Vagina (tissue), 2 donors: ENCODE measurements around the gene PUS10.

Source experiments
- CTCF ChIP-seq, 3 experiments: fragments of 450-650 bp in 2 of 3; fragments of 200-600 bp in 1 of 3; sonication (generic) in 1 of 3; IDR thresholded peaks; one replicate each; pipeline ENCODE4 v1.5.1; 2017 to 2019; ENCODE audit warnings: antibody characterized with exemption in 3 of 3, mild to moderate bottlenecking in 2 of 3, moderate library complexity in 2 of 3
- POLR2A ChIP-seq, 2 donors: fragments of 450-650 bp; IDR thresholded peaks; one replicate each; pipeline ENCODE4 v1.6.1; 2017; ENCODE audit warnings: antibody characterized with exemption in 2 of 2, mild to moderate bottlenecking in 2 of 2, moderate library complexity in 2 of 2

DNA sequence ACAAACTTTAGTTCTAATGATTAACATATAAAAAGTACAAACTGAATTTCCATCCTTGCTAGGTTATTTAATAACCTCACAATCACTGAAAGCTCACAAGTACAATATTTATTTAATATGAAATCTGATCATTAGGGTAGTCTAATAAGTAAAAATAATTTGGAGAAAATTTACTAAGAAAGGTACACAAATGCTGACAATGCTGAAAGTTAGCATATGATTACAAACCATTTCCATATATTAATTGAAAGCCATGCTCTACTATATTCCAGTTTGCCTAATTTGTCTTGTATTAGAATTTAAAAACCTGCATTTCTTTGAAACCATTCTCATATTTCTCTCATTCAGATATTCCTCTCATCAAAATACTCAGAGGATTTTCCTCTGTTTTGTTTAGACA, 8.7 kb downstream of the PUS10 start:
- TF ChIP-seq CTCF (IDR thresholded peaks at IDR 0.05): no peak
- no peak for TF ChIP-seq POLR2A (IDR thresholded peaks at IDR 0.05)
